SHP77 treated with DMSO at 0.1 percent for 48 hours (cell line): ENCODE results near the gene KCNK17.

Source experiments
- DNase-seq: peaks from one replicate; lab custom pipeline; 2025; lab: John Stamatoyannopoulos, UW

Gene KCNK17

DNA sequence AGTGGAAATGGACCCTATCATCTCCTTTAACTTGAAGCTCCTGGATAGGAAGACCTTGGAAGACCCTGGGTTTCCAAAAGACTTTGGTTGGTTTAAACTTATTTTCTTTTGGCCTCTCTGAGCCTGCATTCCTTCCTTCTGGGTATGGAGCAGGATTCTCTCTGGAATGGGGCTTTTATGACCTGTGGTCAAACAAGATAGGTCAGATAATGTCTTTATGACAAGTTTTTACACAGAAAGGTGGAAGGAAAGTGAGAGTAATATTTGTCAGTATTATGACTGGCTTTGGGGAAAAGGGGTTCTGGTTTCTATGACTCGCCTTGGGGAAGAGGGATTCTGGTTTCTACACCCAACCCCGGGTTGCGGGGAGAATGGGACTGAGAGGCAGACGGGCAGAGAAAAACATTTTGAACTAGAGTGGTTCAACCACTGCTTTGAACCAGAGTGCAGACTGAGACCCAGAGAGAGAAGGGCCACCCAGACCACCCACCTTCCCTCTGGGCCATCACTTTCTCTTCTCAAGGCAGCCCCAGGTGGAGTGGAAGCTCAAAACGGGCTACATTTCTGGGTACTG is 47.4 kb downstream of the KCNK17 start:
- DNase-seq: no peak

DNA sequence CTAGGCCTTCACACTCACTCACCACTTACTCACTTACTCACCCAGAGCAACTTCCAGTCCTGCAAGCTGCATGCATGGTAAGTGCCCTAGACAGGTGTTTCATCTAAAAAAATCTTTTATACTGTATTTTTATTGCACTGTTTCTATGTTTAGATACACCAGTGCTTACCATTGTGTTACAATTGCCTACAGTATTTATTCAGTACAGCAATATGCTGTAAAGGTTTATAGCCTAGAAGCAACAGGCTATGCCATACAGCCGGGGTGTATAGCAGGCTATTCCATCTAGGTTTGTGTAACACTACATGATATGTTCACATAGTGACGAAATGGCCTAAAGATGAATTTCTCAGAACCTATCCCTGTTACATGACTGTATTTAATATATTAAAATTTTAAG is 47.8 kb downstream of the KCNK17 start:
- no peak for DNase-seq

DNA sequence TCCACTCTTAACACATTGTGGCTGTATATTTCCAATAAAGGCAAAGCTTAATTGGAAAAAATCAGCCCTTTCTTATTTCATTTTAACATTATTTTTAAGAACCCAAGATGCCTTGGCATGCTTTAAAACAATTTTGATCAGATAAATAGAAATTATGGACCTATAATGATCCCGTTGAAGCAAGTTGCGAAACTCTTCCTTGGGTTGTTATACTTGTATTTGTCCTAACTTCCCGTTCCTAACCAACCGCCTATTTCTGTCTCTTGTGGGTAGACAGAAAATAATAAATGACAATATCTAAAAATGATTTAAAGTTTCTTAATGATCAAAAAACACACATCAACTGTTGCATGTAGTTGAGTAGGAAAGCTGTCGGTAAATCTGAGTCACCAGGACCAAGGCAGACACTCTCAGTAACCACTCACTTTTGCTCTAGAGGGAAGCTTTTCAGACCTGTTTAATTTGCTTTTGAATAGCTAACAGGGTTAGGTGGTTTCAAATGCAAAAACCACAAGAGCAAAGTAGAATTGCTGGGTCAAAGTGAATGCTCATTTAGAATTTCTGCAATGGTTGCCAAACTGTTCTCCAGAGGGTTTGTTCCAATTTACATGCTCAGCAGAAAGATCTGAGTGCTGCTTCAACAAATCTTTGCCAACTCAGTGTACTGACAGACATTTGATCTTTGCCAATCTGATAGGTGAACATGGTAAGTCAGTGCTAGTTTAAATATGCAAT is 50.7 kb downstream of the KCNK17 start:
- no peak for DNase-seq

DNA sequence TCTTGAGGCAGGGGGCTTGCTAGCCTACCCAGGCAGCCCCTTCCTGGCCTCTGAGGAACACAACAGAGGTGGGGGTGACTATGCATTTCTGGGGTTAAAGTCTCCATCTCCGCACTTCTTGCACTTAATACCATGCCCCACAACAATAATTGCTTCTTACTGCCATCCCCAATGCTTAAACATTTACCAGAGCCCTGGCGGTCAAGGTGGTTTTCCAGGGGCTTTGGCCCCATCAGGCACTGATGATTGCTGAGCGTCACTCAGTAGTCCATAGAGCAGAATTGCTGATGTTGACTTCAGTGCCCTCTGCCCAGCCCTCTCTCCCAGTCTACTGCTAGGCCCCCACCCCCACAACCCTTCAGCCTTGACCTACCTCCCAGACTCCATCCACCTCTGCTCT is 52.5 kb downstream of the KCNK17 start:
- no peak for DNase-seq

DNA sequence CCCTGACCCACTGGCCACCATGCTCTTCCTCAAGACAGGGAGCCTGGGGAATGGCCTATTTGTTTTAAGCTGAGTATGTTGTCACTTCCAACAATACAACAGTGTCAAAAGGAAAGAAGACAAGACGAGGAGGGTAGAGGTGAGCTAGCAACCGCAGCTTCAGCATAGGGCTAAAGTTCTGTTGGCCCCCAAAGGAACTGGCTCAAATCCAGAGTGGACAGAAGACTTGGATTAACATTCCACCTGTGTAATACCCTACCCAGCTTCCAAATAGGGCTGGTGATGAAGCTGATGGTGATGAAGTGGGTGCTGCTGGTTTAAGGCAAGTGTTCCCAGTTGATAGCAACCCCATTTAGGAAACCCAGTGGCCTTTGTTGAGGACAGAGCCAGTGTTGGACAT is 53.3 kb downstream of the KCNK17 start:
- DNase-seq: no peak

DNA sequence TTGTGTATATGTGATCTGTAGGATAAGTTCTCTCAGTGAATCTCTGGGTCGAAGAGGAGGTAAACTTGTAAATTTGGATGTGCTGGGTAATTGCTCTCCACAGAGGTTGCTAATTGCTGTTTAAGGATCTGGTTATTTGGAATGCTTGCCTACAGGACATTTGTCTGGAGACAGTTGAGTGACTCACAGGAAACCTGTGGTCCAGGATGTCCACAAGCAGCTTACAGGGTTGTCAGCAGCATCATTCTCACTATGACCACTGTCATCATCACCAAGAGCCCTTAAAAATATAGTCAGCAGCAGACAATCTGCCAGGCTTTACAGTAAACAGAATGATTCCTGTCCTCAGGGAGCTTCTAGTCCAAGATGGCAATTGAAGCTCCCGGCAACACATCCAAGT is 53.8 kb downstream of the KCNK17 start:
- DNase-seq: no peak

DNA sequence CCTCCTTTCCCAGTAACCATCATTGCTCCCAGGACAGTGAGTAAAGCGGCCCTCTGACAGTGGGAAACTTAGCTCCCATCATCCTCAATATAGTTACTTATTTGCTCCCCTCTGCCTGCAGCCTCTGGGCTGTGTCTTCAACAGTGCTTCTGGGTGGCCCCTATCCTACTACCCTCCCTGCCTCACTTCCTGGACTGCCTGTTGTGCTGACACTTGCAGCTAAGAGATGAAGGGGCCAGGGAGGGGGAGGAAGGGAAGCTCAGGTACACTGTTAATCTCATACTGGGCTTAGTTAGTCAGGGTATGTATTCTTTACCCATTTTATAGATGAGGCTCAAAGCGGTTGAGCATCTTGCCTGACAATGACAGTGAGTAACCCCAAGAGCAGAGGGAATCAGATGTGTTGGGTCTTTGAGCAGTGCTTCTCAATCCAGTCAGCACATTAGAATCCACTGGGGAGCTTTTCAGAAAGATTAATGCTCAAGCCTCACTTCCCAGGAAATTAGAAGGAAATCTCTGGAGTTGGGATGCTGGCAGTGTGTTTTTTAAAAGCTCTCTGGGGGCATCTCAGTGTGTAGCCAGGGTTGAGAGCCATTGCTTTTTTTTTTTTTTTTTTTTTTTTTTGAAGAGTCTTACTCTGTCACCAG is 57.8 kb downstream of the KCNK17 start:
- DNase-seq: no peak

DNA sequence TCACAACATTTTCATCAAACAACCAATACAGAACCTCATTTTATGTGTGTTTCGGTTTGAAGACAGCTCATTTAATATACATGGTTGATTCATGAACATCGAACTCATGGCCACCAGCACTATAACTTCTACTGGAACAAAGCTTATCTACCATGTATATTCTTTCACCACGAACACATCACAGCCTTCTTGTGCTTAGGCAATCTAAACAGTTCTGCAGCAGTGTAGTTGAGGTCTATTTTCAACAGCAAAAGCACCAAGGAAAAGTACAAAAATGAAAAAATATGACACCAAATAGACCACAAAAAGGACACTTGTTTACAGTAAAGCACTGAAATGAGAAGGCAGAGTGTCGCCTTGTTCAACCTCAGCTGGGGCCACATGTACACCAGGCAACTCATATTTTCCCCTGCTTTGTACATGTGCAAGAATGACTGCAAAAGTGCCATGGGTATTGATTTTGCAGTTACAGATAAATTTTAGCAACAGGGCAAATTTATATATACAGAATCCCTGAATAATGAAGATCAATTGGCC is 59.2 kb downstream of the KCNK17 start:
- no peak for DNase-seq

DNA sequence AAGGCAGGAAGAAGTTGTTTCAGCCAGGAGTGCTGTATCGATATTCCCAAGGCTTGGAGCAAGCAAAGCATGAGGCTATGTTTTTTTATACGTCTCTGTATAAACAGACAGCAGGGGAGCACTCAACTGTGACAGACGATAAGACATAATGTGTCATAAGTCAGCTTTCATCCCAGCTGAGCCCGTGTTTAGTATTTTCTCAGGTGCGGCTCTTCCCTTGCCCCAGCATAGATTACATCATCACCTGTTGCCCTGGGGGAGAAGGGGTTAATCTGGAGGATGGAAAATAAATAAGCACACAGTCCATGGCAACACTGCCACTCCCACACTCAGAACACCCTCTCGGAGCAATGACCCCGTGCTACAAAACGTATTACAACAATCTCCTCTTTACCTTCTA is 62.8 kb downstream of the KCNK17 start:
- no peak for DNase-seq

DNA sequence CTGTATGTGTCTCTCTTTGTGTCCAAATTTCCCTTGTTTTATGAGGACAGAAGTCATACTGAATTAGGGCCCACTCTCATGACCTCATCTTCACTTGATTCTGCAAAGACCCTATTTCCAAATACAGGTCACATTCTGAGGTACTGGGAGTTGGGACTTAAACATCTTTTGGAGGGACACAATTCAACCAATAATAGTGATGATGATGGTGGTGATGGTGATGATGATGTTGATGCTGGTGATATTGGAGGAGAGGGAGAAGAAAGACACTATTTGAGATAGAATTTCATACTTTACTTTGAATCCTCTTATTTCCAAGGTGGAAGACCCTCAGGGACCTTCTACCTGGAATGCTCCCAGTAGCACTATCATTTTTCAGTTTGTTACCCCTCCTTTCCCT is 63.7 kb downstream of the KCNK17 start:
- no peak for DNase-seq

DNA sequence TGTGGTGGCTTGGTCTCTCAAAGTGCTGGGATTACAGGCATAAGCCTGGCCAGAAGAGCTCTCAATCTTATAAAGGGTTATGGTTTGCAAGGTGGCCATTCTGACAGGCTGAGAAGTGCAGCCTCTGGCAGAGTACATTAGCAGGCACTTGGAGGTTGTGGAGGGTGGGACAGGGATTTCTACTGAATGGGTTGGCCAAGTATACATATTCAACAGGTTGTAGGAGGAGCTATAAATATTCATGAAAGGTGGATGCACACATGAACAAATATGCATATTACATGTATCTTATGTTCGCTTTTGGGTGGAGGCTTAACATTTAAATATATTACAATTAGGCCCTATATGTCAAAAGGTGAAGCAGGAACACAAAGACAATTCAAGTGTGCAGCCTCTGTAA is 64.9 kb downstream of the KCNK17 start:
- DNase-seq: no peak
